Glutamatergic neuron (in vitro differentiated cells): ENCODE measurements around the gene GSTP1. TPM values are rescaled to one million over a fixed set of nuclear protein-coding genes. Genes with fewer than 3 reads are reported as not detected.
"Not testable (repeated sequence)": the region's sequence is repeated elsewhere in the genome, so short reads cannot be mapped to it uniquely, and the experiment has no call there.

Experiments
- DNase-seq: peaks from one replicate; pipeline ENCODE4 v3.0.0; 2022
- H3K27ac Mint-ChIP-seq: one replicate; pipeline ENCODE4 v1.8.0; 2020; ENCODE audit warnings: mild to moderate bottlenecking, mixed read lengths, inconsistent platforms; ENCODE audit not compliant: unreplicated experiment
- H3K27me3 Mint-ChIP-seq: one replicate; pipeline ENCODE4 v1.8.0; 2020; ENCODE audit warnings: mild to moderate bottlenecking, moderate library complexity, mixed read lengths, inconsistent platforms; ENCODE audit not compliant: unreplicated experiment
- H3K36me3 Mint-ChIP-seq: one replicate; pipeline ENCODE4 v1.8.0; 2020; ENCODE audit warnings: mild to moderate bottlenecking, mixed read lengths, inconsistent platforms; ENCODE audit not compliant: unreplicated experiment
- H3K4me1 Mint-ChIP-seq: one replicate; pipeline ENCODE4 v1.8.0; 2020; ENCODE audit warnings: mild to moderate bottlenecking, low read depth, mixed read lengths, inconsistent platforms; ENCODE audit not compliant: unreplicated experiment
- H3K4me3 Mint-ChIP-seq: one replicate; pipeline ENCODE4 v1.8.0; 2020; ENCODE audit warnings: mild to moderate bottlenecking, mixed read lengths, inconsistent platforms; ENCODE audit not compliant: unreplicated experiment
- H3K9me3 Mint-ChIP-seq: one replicate; pipeline ENCODE4 v1.8.0; 2020; ENCODE audit warnings: mild to moderate bottlenecking, moderate library complexity, mixed read lengths, inconsistent platforms; ENCODE audit not compliant: unreplicated experiment
- CTCF ChIP-seq: fragments of 200-600 bp; sonication (generic); IDR thresholded peaks from one replicate; pipeline ENCODE4 v1.5.0; 2021; ENCODE audit not compliant: partially characterized antibody, unreplicated experiment
- total RNA-seq: library from RNA; stranded (reverse); fragmentation: NEBNext Ultra II Directional; extraction: Animal tissue kit (Norgen Biotek cat#: 25700); gene quantifications from one replicate; pipeline ENCODE4 v1.2.1, GENCODE V29; 2021; ENCODE audit not compliant: unreplicated experiment

GSTP1 gene
- total RNA-seq, 1 donor from 2014 or later, result 712 TPM

- Mint-ChIP-seq H3K9me3 (peaks cover 5% of the 10 kb centered on the region), H3K36me3 (peaks cover 5% of the 10 kb centered on the region), H3K27ac (peak overlapping the region; percentile 16), H3K4me1 (no peaks in the 10 kb centered on the region), H3K4me3 (no peak overlapping the region), H3K27me3 (no peaks in the 10 kb centered on the region)
- TF ChIP-seq CTCF, result no peak
- DNase-seq, result no peak
Measured at GRCh38 chr11:67551127-67551526, 32.5 kb upstream of the GSTP1 start.

DNA sequence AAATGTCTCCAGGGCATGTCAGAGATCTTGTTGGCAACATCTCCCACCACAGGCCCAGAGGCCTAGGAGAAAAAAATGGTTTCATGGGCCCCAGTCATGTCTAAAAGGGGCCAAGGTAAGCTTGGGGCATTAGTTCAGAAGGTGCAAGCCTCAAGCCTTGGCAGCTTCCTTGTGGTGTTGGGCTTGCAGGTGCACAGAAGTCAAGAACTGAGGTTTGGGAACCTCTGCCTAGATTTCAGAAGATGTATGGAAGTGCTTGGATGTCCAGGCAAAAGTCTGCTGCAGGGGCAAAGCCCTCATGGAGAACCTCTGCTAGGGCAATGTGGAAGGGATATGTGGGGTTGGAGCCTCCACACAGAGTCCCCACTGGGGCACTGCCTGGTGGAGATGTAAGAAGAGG is 31.9 kb upstream of the GSTP1 start:
- not testable (repeated sequence) for DNase-seq, H3K36me3 Mint-ChIP-seq, H3K4me1 Mint-ChIP-seq, H3K4me3 Mint-ChIP-seq, H3K9me3 Mint-ChIP-seq, H3K27ac Mint-ChIP-seq, H3K27me3 Mint-ChIP-seq

DNA sequence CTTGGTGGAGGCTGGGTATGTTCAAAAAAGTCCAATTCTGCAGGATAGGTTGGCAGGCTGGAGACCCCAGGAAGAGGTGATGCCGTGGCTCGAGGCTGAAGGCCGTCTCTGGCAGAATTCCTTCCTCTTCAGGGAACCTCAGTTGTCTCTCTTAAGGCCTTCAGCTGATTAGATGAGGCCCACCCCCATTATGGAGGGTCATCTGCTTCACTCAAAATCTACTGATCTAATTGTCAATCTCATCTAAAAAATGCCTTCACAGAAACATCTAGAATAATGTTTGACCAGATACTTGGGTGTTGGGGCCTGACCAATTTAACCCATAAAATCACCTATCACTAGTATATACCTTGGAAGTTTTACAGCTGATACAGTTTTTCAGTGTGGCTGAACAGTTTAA is 27.4 kb upstream of the GSTP1 start:
- peaks cover 2% of the 10 kb centered on the region for H3K27me3 Mint-ChIP-seq
- no peak overlapping the region for H3K4me3 Mint-ChIP-seq
- H3K27ac Mint-ChIP-seq, result no peak overlapping the region
- DNase-seq, result no peak
- peaks cover 2% of the 10 kb centered on the region for H3K9me3 Mint-ChIP-seq
- H3K4me1 Mint-ChIP-seq, result no peaks in the 10 kb centered on the region
- H3K36me3 Mint-ChIP-seq, result no peaks in the 10 kb centered on the region
- no peak for TF ChIP-seq CTCF

GRCh38 chr11:67558084-67558772 is 25.4 kb upstream of the GSTP1 start:
- no peak overlapping the region for H3K4me3 Mint-ChIP-seq
- H3K27ac Mint-ChIP-seq, result no peak overlapping the region
- H3K27me3 Mint-ChIP-seq, result peaks cover 2% of the 10 kb centered on the region
- TF ChIP-seq CTCF, result no peak
- no peaks in the 10 kb centered on the region for H3K36me3 Mint-ChIP-seq
- DNase-seq, result no peak
- H3K4me1 Mint-ChIP-seq, result no peaks in the 10 kb centered on the region
- no peaks in the 10 kb centered on the region for H3K9me3 Mint-ChIP-seq

- no peak for TF ChIP-seq CTCF
- Mint-ChIP-seq H3K4me1 (no peaks in the 10 kb centered on the region), H3K27me3 (peaks cover 2% of the 10 kb centered on the region), H3K36me3 (no peaks in the 10 kb centered on the region), H3K27ac (no peak overlapping the region), H3K4me3 (no peak overlapping the region), H3K9me3 (no peaks in the 10 kb centered on the region)
- DNase-seq, result no peak
Measured at GRCh38 chr11:67561971-67562619, 21.5 kb upstream of the GSTP1 start.
